HCT116 (cell line): ENCODE measurements around the gene LHFPL6. TPM values are rescaled to one million over a fixed set of nuclear protein-coding genes. Genes with fewer than 3 reads are reported as not detected.

ENCODE experiments used
- ATAC-seq: fragments of 200-7000 bp; cut with Tn5 transposase; 2 replicates; pipeline ENCODE4 v1.9.1; 2020; ENCODE audit warnings: mild to moderate bottlenecking, moderate library complexity
- BruUV-seq: library from RNA; stranded (reverse); fragments of 400-500 nt; replicated peaks from 2 replicates; lab custom pipeline; 2021; lab: Mats Ljungman, UMichigan
- CTCF ChIA-PET: fragments of 300-600 bp; sonication (Branson Sonifier 250); formaldehyde crosslinking; loops from one replicate; lab custom pipeline; 2021; ENCODE audit warnings: antibody characterized with exemption; lab: Charles Lee
- POLR2A ChIA-PET: fragments of 300-600, 350-600 bp; sonication (Branson Sonifier 250); formaldehyde crosslinking; loops from one replicate; lab custom pipeline; 2021; ENCODE audit warnings: antibody characterized with exemption; lab: Charles Lee
- RAD21 ChIA-PET, 2 experiments: fragments of 300-600 bp; sonication (Branson Sonifier 250); formaldehyde crosslinking; loops; one replicate each; lab custom pipeline; 2023; ENCODE audit warnings: low total read pairs in 2 of 2; ENCODE audit not compliant: uncharacterized antibody in 2 of 2, unreplicated experiment in 2 of 2, low non-redundant PET in 1 of 2; lab: Charles Lee
- DNase-seq: peaks from one replicate; pipeline ENCODE4 v3.0.0-alpha.2; 2010; ENCODE audit warnings: low read depth, low spot score
- H2AFZ ChIP-seq: fragments of 200-600 bp; shearing (Covaris generic), sonication (generic); 2 replicates; pipeline ENCODE4 v1.6.1; 2017; ENCODE audit warnings: low read depth, mixed run types, mixed read lengths, antibody characterized with exemption, low read length; ENCODE audit not compliant: poor library complexity, severe bottlenecking
- H3K27ac ChIP-seq: 2 replicates; pipeline ENCODE4 v1.5.1; 2012; ENCODE audit warnings: low read depth, low read length
- H3K27me3 ChIP-seq: fragments of 200-600 bp; sonication (generic); 2 replicates; pipeline ENCODE4 v1.6.1; 2016; ENCODE audit warnings: mixed run types, low read length, mixed read lengths; ENCODE audit not compliant: insufficient read depth
- H3K36me3 ChIP-seq, 2 experiments: fragments of 200-500 bp in 1 of 2; fragments of 200-600 bp in 1 of 2; sonication (Bioruptor generic) in 1 of 2; sonication (generic) in 1 of 2; 2 replicates each; pipeline versions ENCODE4 v1.5.1 to v1.6.1; 2014 to 2016; ENCODE audit warnings: low read length in 2 of 2, inconsistent platforms in 1 of 2, mixed read lengths in 1 of 2, mixed run types in 1 of 2; ENCODE audit not compliant: insufficient read depth in 2 of 2, control insufficient read depth in 1 of 2
- H3K4me1 ChIP-seq, 2 experiments: fragments of 200-600 bp in 1 of 2; sonication (generic) in 1 of 2; 2 replicates each; pipeline versions ENCODE4 v1.5.1 to v1.6.1; 2012 to 2017; ENCODE audit warnings: low read length in 2 of 2, inconsistent platforms in 1 of 2, mild to moderate bottlenecking in 1 of 2, mixed read lengths in 1 of 2, mixed run types in 1 of 2, moderate library complexity in 1 of 2; ENCODE audit not compliant: insufficient read depth in 2 of 2, control insufficient read depth in 1 of 2
- H3K4me2 ChIP-seq: fragments of 200-600 bp; sonication (generic); 2 replicates; pipeline ENCODE4 v1.6.1; 2017; ENCODE audit warnings: mixed run types, low read length, mixed read lengths
- H3K4me3 ChIP-seq, 2 experiments: fragments of 200-600 bp in 1 of 2; sonication (generic) in 1 of 2; replicated peaks in 1 of 2; 2 replicates each; pipeline ENCODE4 v1.5.1; 2011 to 2016; ENCODE audit warnings: low read length in 2 of 2, control low read depth in 1 of 2, low read depth in 1 of 2, mild to moderate bottlenecking in 1 of 2, mixed read lengths in 1 of 2, mixed run types in 1 of 2
- H3K79me2 ChIP-seq: fragments of 200-600 bp; sonication (generic); 2 replicates; pipeline ENCODE4 v1.6.1; 2017; ENCODE audit warnings: mild to moderate bottlenecking, mixed run types, low read length, moderate library complexity, mixed read lengths; ENCODE audit not compliant: insufficient read depth
- H3K9ac ChIP-seq: fragments of 200-600 bp; sonication (generic); 2 replicates; pipeline ENCODE4 v1.6.1; 2016; ENCODE audit warnings: low read length, mixed read lengths
- H3K9me2 ChIP-seq: fragments of 200-600 bp; sonication (generic), shearing (Covaris generic); 2 replicates; pipeline ENCODE4 v1.6.1; 2017; ENCODE audit warnings: mixed run types, mild to moderate bottlenecking, moderate library complexity; ENCODE audit not compliant: insufficient read depth
- H3K9me3 ChIP-seq, 2 experiments: fragments of 200-500 bp in 1 of 2; fragments of 200-600 bp in 1 of 2; sonication (Bioruptor generic) in 1 of 2; sonication (generic) in 1 of 2; 2 replicates each; pipeline ENCODE4 v1.6.1; 2014 to 2017; ENCODE audit warnings: low read length in 2 of 2, mixed read lengths in 2 of 2, inconsistent platforms in 1 of 2, low read depth in 1 of 2, mild to moderate bottlenecking in 1 of 2, mixed run types in 1 of 2, moderate library complexity in 1 of 2; ENCODE audit not compliant: control insufficient read depth in 1 of 2, insufficient read depth in 1 of 2
- H4K20me1 ChIP-seq: fragments of 200-600 bp; sonication (generic), shearing (Covaris generic); 2 replicates; pipeline ENCODE4 v1.6.1; 2017; ENCODE audit warnings: mixed run types, mild to moderate bottlenecking, moderate library complexity; ENCODE audit not compliant: insufficient read depth
- CBX3 ChIP-seq: IDR thresholded peaks from 2 replicates; pipeline ENCODE4 v1.6.1; 2012; ENCODE audit warnings: low read depth
- CEBPB ChIP-seq: IDR thresholded peaks from 2 replicates; pipeline ENCODE4 v1.6.1; 2012; ENCODE audit warnings: low read depth
- EGR1 ChIP-seq: IDR thresholded peaks from 2 replicates; pipeline ENCODE4 v1.6.1; 2012; ENCODE audit warnings: low read depth
- EZH2 ChIP-seq: fragments of 200-600 bp; sonication (generic); IDR thresholded peaks from 2 replicates; pipeline ENCODE4 v1.6.1; 2017; ENCODE audit warnings: antibody characterized with exemption, mixed run types
- EZH2phosphoT487 ChIP-seq: fragments of 200-600 bp; IDR thresholded peaks from 2 replicates; pipeline ENCODE4 v1.6.1; 2018; ENCODE audit warnings: antibody characterized with exemption, borderline replicate concordance
- FOSL1 ChIP-seq: IDR thresholded peaks from 2 replicates; pipeline ENCODE4 v1.6.1; 2012; ENCODE audit warnings: low read depth
- POLR2A ChIP-seq: IDR thresholded peaks from 2 replicates; pipeline ENCODE4 v1.7.0; 2011; ENCODE audit warnings: borderline replicate concordance; ENCODE audit not compliant: insufficient read depth, insufficient read length; ENCODE audit errors: extremely low read depth
- POLR2AphosphoS5 ChIP-seq: IDR thresholded peaks from 2 replicates; pipeline ENCODE4 v1.6.1; 2011; ENCODE audit warnings: mild to moderate bottlenecking, low read depth, low read length, moderate library complexity
- REST ChIP-seq: IDR thresholded peaks from 2 replicates; pipeline ENCODE4 v1.6.1; 2012; ENCODE audit warnings: low read depth
- SIN3A ChIP-seq: IDR thresholded peaks from 2 replicates; pipeline ENCODE4 v1.6.1; 2012; ENCODE audit warnings: low read depth
- SP1 ChIP-seq: IDR thresholded peaks from 2 replicates; pipeline ENCODE4 v1.6.1; 2012; ENCODE audit warnings: low read depth
- SRF ChIP-seq: IDR thresholded peaks from 2 replicates; pipeline ENCODE4 v1.6.1; 2012; ENCODE audit warnings: low read depth
- TCF7L2 ChIP-seq: IDR thresholded peaks from 2 replicates; pipeline ENCODE4 v1.7.0; 2011; ENCODE audit warnings: borderline replicate concordance, inconsistent platforms; ENCODE audit not compliant: insufficient read depth, insufficient read length; ENCODE audit errors: extremely low read depth
- YY1 ChIP-seq: IDR thresholded peaks from 2 replicates; pipeline ENCODE4 v1.6.1; 2011; ENCODE audit warnings: low read length, low read depth, moderate library complexity, mild to moderate bottlenecking; ENCODE audit not compliant: insufficient replicate concordance; ENCODE audit errors: extremely low read depth
- ZBTB33 ChIP-seq: IDR thresholded peaks from 2 replicates; pipeline ENCODE4 v1.6.1; 2011; ENCODE audit warnings: mild to moderate bottlenecking, low read length, moderate library complexity; ENCODE audit not compliant: insufficient replicate concordance; ENCODE audit errors: extremely low read depth
- ZFX ChIP-seq: fragments of 450-650 bp; IDR thresholded peaks from 2 replicates; pipeline ENCODE4 v1.6.1; 2017
- ZNF274 ChIP-seq: fragments of 200-500 bp; sonication (Bioruptor generic); IDR thresholded peaks from 2 replicates; pipeline ENCODE4 v1.6.1; 2014; ENCODE audit warnings: mild to moderate bottlenecking, low read depth, low read length, inconsistent platforms
- intact Hi-C: fragments of 100-400 bp; cut with micrococcal nuclease; formaldehyde crosslinking; loops from 2 replicates; pipeline ENCODE4 v1.10.0; 2022
- total RNA-seq: library from RNA; stranded (reverse); gene quantifications from one replicate; pipeline ENCODE4 v1.2.1, GENCODE V29; 2021; ENCODE audit not compliant: unreplicated experiment
- TF ChIP-seq, protein P1 (sequence below): IDR thresholded peaks from 2 replicates; pipeline ENCODE4 v1.6.1; 2012
- TF ChIP-seq, protein P2 (sequence below): IDR thresholded peaks from 2 replicates; pipeline ENCODE4 v1.6.1; 2012

LHFPL6 gene
- total RNA-seq, 1 experiment from 2014 or later = 0.22 TPM

- TF ChIP-seq POLR2A = no peak
- TF ChIP-seq TCF7L2 = no peak
- no peak for TF ChIP-seq ZBTB33
- TF ChIP-seq SIN3A = no peak
- TF ChIP-seq, protein P1, sequence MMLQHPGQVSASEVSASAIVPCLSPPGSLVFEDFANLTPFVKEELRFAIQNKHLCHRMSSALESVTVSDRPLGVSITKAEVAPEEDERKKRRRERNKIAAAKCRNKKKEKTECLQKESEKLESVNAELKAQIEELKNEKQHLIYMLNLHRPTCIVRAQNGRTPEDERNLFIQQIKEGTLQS = no peak
- TF ChIP-seq EZH2phosphoT487 = no peak
- TF ChIP-seq FOSL1 = no peak
- TF ChIP-seq EGR1 = no peak
- no peak for TF ChIP-seq ZNF274
- TF ChIP-seq EZH2 = no peak
- no peak for TF ChIP-seq CBX3
- TF ChIP-seq SP1 = no peak
- TF ChIP-seq, protein P2, sequence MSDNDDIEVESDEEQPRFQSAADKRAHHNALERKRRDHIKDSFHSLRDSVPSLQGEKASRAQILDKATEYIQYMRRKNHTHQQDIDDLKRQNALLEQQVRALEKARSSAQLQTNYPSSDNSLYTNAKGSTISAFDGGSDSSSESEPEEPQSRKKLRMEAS = no peak
- no peak for TF ChIP-seq SRF
- no peak for TF ChIP-seq CEBPB
- no peak for TF ChIP-seq POLR2AphosphoS5
- TF ChIP-seq YY1 = no peak
- no peak for TF ChIP-seq ZFX
- TF ChIP-seq REST = no peak
- Histone ChIP-seq H3K27me3 (no peaks in the 10 kb centered on the region), H3K9me2 (no peaks in the 10 kb centered on the region), H3K27ac (no peak overlapping the region), H3K9me3 (no peaks in the 10 kb centered on the region), H3K4me2 (no peak overlapping the region), H4K20me1 (no peaks in the 10 kb centered on the region), H3K4me1 (no peaks in the 10 kb centered on the region), H3K36me3 (no peaks in the 10 kb centered on the region), H2AFZ (no peak overlapping the region), H3K79me2 (no peaks in the 10 kb centered on the region), H3K9ac (no peak overlapping the region), H3K4me3 (no peak overlapping the region)
- ATAC-seq (no peak), DNase-seq (no peak)
- ChIA-PET RAD21 (no interaction called here), CTCF (no interaction called here), POLR2A (no interaction called here)
- BruUV-seq = no TSS peak
- intact Hi-C loops = no loop called here
Measured at GRCh38 chr13:39336937-39337336, 266.1 kb downstream of the LHFPL6 start.
